SK-N-SH treated with all-trans-retinoic acid at 6 μM for 48 hours (cell line): Measurements from ENCODE around the gene SAMD4A.

Experiments
- ATAC-seq: fragments of 200-7000 bp; cut with Tn5 transposase; 3 replicates; pipeline ENCODE4 v1.9.1; 2020; ENCODE audit warnings: mild to moderate bottlenecking, moderate library complexity
- ARNTL ChIP-seq: fragments of 450-650 bp; formaldehyde crosslinking; IDR thresholded peaks from 2 replicates; pipeline ENCODE4 v1.5.0; 2020; ENCODE audit warnings: low read depth, mild to moderate bottlenecking, moderate library complexity, borderline replicate concordance
- BACH2 ChIP-seq: fragments of 250-450 bp; sonication (Bioruptor Pico); IDR thresholded peaks from 2 replicates; pipeline ENCODE4 v1.9.0; 2021; ENCODE audit warnings: mild to moderate bottlenecking, borderline replicate concordance
- CREB5 ChIP-seq: fragments of 250-450 bp; sonication (Bioruptor Pico); IDR thresholded peaks from 2 replicates; pipeline ENCODE4 v1.5.1; 2020; ENCODE audit warnings: low read depth, mild to moderate bottlenecking, moderate library complexity
- CSDC2 ChIP-seq: fragments of 250-450 bp; sonication (Bioruptor Pico); IDR thresholded peaks from 2 replicates; pipeline ENCODE4 v1.5.0; 2020; ENCODE audit warnings: mild to moderate bottlenecking, moderate library complexity
- CSRNP3 ChIP-seq: fragments of 250-450 bp; sonication (Bioruptor Pico); IDR thresholded peaks from 2 replicates; pipeline ENCODE4 v1.5.1; 2021; ENCODE audit warnings: mild to moderate bottlenecking, moderate library complexity
- ESRRG ChIP-seq: fragments of 250-450 bp; sonication (Bioruptor Pico); IDR thresholded peaks from 2 replicates; pipeline ENCODE4 v1.6.1; 2021; ENCODE audit warnings: mild to moderate bottlenecking
- GLIS3 ChIP-seq: fragments of 250-450 bp; sonication (Bioruptor Pico); IDR thresholded peaks from 2 replicates; pipeline ENCODE4 v1.5.0; 2020; ENCODE audit warnings: mild to moderate bottlenecking, moderate library complexity
- ISL1 ChIP-seq: fragments of 250-450 bp; sonication (Bioruptor Pico); IDR thresholded peaks from 2 replicates; pipeline ENCODE4 v2.1.2; 2022; ENCODE audit warnings: mild to moderate bottlenecking, moderate library complexity
- OSR1 ChIP-seq: fragments of 250-450 bp; sonication (Bioruptor Pico); IDR thresholded peaks from 2 replicates; pipeline ENCODE4 v1.8.0; 2022; ENCODE audit warnings: moderate library complexity, mild to moderate bottlenecking, inconsistent platforms
- PATZ1 ChIP-seq: fragments of 250-450 bp; sonication (Bioruptor Pico); IDR thresholded peaks from 2 replicates; pipeline ENCODE4 v1.8.0; 2020; ENCODE audit warnings: mild to moderate bottlenecking, moderate library complexity, borderline replicate concordance
- POU6F1 ChIP-seq: fragments of 250-450 bp; sonication (Bioruptor Pico); IDR thresholded peaks from 2 replicates; pipeline ENCODE4 v1.8.0; 2021; ENCODE audit warnings: low read depth, mild to moderate bottlenecking, moderate library complexity, borderline replicate concordance
- RARB ChIP-seq: fragments of 250-450 bp; sonication (Bioruptor Pico); IDR thresholded peaks from 2 replicates; pipeline ENCODE4 v1.8.0; 2021; ENCODE audit warnings: mild to moderate bottlenecking, moderate library complexity
- SNAI2 ChIP-seq: fragments of 250-450 bp; sonication (Bioruptor Pico); IDR thresholded peaks from 2 replicates; pipeline ENCODE4 v1.5.0; 2020; ENCODE audit warnings: mild to moderate bottlenecking, moderate library complexity
- TCF4 ChIP-seq: fragments of 250-450 bp; sonication (Bioruptor Pico); IDR thresholded peaks from 2 replicates; pipeline ENCODE4 v1.8.0; 2021; ENCODE audit warnings: mild to moderate bottlenecking, moderate library complexity, borderline replicate concordance
- TOX ChIP-seq: fragments of 250-450 bp; sonication (Bioruptor Pico); IDR thresholded peaks from 2 replicates; pipeline ENCODE4 v1.8.0; 2021; ENCODE audit warnings: mild to moderate bottlenecking, moderate library complexity, borderline replicate concordance
- TSHZ2 ChIP-seq: fragments of 250-450 bp; sonication (Bioruptor Pico); IDR thresholded peaks from 2 replicates; pipeline ENCODE4 v1.5.0; 2020; ENCODE audit warnings: mild to moderate bottlenecking, moderate library complexity
- ZC3H10 ChIP-seq: fragments of 250-450 bp; sonication (Bioruptor Pico); IDR thresholded peaks from 2 replicates; pipeline ENCODE4 v1.5.1; 2021; ENCODE audit warnings: mild to moderate bottlenecking, moderate library complexity
- ZFP3 ChIP-seq: fragments of 250-450 bp; sonication (Bioruptor Pico); IDR thresholded peaks from 2 replicates; pipeline ENCODE4 v1.5.0; 2020; ENCODE audit warnings: mild to moderate bottlenecking, moderate library complexity
- ZFP30 ChIP-seq: fragments of 450-650 bp; formaldehyde crosslinking; IDR thresholded peaks from 2 replicates; pipeline ENCODE4 v1.5.0; 2022; ENCODE audit warnings: mild to moderate bottlenecking, moderate library complexity
- ZNF565 ChIP-seq: fragments of 450-650 bp; formaldehyde crosslinking; conservative IDR thresholded peaks from 2 replicates; pipeline ENCODE4 v1.5.0; 2020; ENCODE audit warnings: low read depth, mild to moderate bottlenecking, moderate library complexity
- ZNF8 ChIP-seq: fragments of 450-650 bp; formaldehyde crosslinking; IDR thresholded peaks from 2 replicates; pipeline ENCODE4 v1.5.0; 2020; ENCODE audit warnings: mild to moderate bottlenecking, moderate library complexity

The SAMD4A gene

GRCh38 chr14:54646626-54647025 is 79.7 kb downstream of the SAMD4A start:
- TF ChIP-seq TSHZ2 (CRISPR knock-in tag) (no peak), TOX (CRISPR knock-in tag) (no peak), CSRNP3 (CRISPR knock-in tag) (no peak), PATZ1 (CRISPR knock-in tag) (no peak), ZFP3 (CRISPR knock-in tag) (no peak), ZFP30 (CRISPR knock-in tag) (no peak), ESRRG (CRISPR knock-in tag) (no peak), ARNTL (CRISPR knock-in tag) (no peak), OSR1 (CRISPR knock-in tag) (no peak), ISL1 (no peak), ZC3H10 (CRISPR knock-in tag) (no peak), RARB (CRISPR knock-in tag) (no peak), ZNF565 (CRISPR knock-in tag) (no peak), SNAI2 (CRISPR knock-in tag) (no peak), CSDC2 (CRISPR knock-in tag) (no peak), BACH2 (CRISPR knock-in tag) (no peak), ZNF8 (no peak), CREB5 (CRISPR knock-in tag) (no peak), GLIS3 (CRISPR knock-in tag) (no peak), TCF4 (CRISPR knock-in tag) (no peak)
- ATAC-seq, result no peak

- ATAC-seq, result no peak
- TF ChIP-seq CREB5 (CRISPR knock-in tag) (no peak), ZFP3 (CRISPR knock-in tag) (no peak), RARB (CRISPR knock-in tag) (no peak), CSDC2 (CRISPR knock-in tag) (no peak), TSHZ2 (CRISPR knock-in tag) (no peak), ISL1 (no peak), ARNTL (CRISPR knock-in tag) (no peak), ESRRG (CRISPR knock-in tag) (no peak), CSRNP3 (CRISPR knock-in tag) (no peak), POU6F1 (no peak), TCF4 (CRISPR knock-in tag) (no peak), TOX (CRISPR knock-in tag) (no peak), ZFP30 (CRISPR knock-in tag) (no peak), BACH2 (CRISPR knock-in tag) (no peak), ZC3H10 (CRISPR knock-in tag) (no peak)
These were observed 80.5 kb downstream of the SAMD4A start for GRCh38 chr14:54647378-54647777.
